Measurements from ENCODE around the gene NETO1.

NETO1 gene

GRCh38 chr18:72866442-72866900, 1.3 kb downstream of the NETO1 start:
- H3K4me3 ChIP-seq = peak overlapping the region; percentile 66
- TF ChIP-seq CTCF (IDR thresholded peaks at IDR 0.05) = no peak
- DNase-seq (ENCODE audit: low spot score) = no peak
- H3K27ac ChIP-seq = no peak overlapping the region

GRCh38 chr18:72863754-72864153, 4.0 kb downstream of the NETO1 start:
- H3K4me3 ChIP-seq = no peak overlapping the region
- no peak for TF ChIP-seq CTCF (IDR thresholded peaks at IDR 0.05)
- DNase-seq (ENCODE audit: low spot score) = no peak
- H3K27ac ChIP-seq = no peak overlapping the region

DNA sequence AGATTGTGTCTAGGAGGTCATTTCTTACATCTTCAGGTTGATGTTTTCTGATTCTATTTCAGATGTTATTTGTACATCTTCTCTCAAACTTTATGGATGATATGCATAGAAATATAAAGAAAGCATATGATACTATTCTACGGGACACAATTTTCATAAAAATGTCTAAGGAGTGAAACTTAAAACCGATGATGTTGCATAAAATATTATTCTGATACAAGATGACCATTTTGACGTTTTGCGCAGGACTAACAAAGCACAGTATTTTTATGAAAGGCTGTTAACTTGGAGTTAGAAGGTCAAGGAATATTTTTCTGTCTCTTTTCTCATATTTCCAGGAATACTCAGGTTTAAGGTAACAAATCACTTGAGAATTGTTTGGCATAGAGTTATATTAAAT, 8.7 kb downstream of the NETO1 start:
- Histone ChIP-seq H3K4me3 (no peak overlapping the region), H3K27ac (no peak overlapping the region)
- no peak for DNase-seq (ENCODE audit: low spot score)
- TF ChIP-seq CTCF (IDR thresholded peaks at IDR 0.05) = no peak

DNA sequence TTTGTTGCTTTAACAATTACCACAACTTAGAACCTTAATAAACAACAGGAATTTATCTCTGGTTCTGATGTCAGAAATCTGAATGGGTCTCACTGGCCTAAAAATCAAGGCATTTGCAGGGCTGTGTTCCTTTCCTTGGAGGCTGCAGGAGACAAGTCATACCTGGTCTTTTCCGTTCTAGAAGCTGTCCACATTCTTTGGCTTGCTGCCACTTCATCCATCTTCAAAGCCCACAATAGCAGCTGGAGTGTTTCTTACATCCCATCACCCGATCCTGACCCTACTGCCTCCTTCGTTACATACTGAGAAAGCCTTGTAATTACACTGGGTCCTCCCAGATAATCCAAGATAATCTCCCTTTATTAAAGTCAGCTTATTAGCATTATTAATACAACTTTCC, 18.1 kb downstream of the NETO1 start:
- no peak overlapping the region for H3K27ac ChIP-seq
- H3K4me3 ChIP-seq = no peak overlapping the region
- no peak for TF ChIP-seq CTCF (IDR thresholded peaks at IDR 0.05)
- DNase-seq (ENCODE audit: low spot score) = no peak

- no peak for DNase-seq (ENCODE audit: low spot score)
- no peak overlapping the region for H3K27ac ChIP-seq
- no peak overlapping the region for H3K4me3 ChIP-seq
- no peak for TF ChIP-seq CTCF (IDR thresholded peaks at IDR 0.05)
These were observed 19.1 kb downstream of the NETO1 start for GRCh38 chr18:72848503-72849237.

- TF ChIP-seq CTCF (IDR thresholded peaks at IDR 0.05) = no peak
- no peak overlapping the region for H3K27ac ChIP-seq
- DNase-seq (ENCODE audit: low spot score) = no peak
- no peak overlapping the region for H3K4me3 ChIP-seq
These were observed 20.0 kb downstream of the NETO1 start for GRCh38 chr18:72847771-72848170.
